ENCODE measurements around the gene ADAMTS17.
"Not testable (repeated sequence)": the region's sequence is repeated elsewhere in the genome, so short reads cannot be mapped to it uniquely, and the experiment has no call there.

ADAMTS17 gene

DNA sequence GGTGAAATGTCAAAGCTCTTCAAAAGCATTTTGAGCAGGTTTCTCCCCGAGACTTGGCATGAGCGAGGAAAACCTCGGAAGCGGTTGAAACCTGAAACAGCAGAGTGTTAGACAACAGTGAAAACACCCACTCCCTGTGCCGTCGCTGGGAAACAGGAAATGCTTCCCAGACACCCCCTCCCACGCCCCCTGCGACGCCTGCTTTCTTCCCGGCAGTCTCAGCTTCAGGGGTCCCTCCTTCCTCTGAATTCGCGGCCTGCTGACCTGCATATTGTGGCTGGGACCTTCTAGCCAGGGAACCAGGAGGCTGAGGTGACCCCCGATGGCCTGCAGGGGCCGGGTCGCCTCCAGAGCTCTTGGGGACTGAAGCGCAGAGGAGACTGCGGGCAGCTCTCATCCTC is 357.9 kb downstream of the ADAMTS17 start:
- no peak for DNase-seq

DNA sequence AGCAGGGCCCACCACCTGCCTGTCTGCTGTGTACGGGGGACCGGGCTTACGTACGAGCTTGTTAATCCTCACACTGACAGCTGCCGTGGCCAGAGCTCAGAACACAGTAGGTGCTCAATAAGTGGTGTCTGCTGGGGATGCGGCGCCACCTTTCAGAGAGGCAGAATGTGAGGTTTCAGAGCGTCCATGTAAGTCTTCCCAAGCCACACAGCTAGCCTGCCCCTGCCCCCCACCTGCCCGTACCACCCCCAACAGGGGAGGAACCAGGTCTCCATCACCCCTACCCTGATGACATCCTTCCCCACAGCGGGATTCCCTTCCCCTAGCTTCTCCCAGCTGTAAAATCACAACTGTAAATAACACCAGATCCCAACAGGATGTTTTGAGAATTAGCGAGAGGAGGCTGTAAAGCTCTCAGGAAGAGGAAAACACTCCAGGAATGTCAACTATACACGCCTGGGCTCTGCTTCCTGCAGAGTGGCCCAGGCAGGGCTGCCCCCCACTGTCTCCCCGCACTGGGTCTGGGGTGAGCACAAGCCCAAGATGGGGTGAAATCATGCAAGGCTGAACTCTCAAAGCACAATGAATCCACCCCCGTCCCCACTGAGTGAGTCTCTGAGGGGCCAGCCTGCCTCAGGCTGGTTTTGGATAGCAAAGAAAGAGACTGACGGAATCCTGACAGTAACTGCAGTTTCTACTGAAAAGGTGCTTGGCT is 358.4 kb downstream of the ADAMTS17 start:
- no peak for DNase-seq

- no peak for DNase-seq
Measured at GRCh38 chr15:99982662-99983061, 359.1 kb downstream of the ADAMTS17 start.

GRCh38 chr15:99981839-99982658 is 359.7 kb downstream of the ADAMTS17 start:
- no peak for DNase-seq

- DNase-seq, result no peak
Measured at GRCh38 chr15:99981191-99981647, 360.6 kb downstream of the ADAMTS17 start.

DNA sequence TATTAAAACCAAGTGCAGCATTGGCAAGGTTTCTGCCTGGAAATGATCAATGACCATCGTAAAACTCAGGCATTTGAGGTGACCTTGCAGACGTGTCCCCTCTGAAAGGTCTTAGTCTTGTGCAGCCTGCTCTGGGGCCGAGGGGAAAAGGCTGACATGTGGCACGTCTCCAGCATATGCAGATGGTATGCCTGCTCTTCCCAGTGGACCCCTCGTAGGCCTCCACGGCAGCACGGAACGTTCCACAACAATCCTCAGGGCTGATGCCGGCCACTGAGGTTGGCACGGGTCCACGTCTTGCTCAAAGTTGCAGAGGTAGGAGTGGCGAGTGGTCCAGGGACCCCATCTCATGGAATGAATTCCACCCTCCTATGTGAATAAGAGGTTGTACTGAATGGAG is 361.0 kb downstream of the ADAMTS17 start:
- DNase-seq, result no peak

DNA sequence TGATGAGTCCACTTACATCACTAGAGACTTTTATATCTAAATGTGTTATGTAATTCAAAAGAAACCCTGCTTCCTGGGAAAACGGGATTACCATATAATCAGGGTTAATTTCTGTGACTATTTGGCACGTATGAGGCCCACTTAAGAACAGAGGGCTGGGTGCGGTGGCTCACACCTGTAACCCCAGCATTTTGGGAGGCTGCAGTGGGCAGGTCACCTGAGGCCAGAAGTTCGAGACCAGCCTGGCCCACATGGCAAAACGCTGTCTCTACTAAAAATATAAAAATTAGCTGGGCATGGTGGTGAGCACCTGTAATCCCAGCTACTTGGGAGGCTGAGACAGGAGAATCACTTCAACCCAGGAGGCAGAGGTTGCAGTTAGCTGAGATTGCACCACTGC is 361.9 kb downstream of the ADAMTS17 start:
- DNase-seq, result not testable (repeated sequence)

DNA sequence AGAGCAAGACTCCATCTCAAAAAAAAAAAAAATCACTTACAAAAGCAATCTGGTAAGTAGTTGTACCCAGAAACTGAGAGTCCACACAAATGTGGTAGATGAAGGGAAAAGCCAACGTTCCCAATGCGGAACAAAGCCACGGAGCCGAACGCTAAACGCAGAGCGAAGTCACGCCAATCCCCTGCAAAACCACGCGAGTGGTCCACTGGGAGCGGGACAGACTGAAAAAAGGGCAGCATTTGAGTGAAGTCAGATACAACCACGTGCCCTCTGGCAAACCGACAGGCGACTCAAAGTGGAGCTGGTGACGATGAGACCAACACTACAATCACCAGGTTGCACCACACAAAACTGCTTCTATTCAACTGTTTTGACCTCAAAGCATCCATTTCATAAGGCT is 362.4 kb downstream of the ADAMTS17 start:
- no peak for DNase-seq

- DNase-seq, result no peak
Measured at GRCh38 chr15:99978426-99978825, 363.3 kb downstream of the ADAMTS17 start.

DNA sequence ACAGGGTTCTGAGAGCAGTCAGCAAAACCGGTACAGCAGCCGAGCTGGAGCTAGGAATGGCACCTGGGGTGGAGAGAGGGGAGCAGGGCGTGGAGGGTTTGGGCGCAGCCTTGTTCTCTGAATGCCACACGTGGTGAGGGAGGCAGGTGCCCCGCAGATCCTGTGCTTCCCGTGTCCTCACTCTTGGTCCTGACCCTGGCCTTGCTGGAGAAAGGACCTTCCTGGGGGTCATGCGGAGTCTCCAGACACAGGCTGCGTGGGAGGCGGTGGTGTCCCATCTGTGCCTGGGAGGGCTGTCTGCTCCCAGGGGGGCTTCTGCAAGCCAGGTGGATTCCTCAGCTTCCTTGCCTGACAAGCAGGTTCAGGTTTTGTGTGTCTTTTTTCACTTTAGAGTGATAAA is 363.8 kb downstream of the ADAMTS17 start:
- DNase-seq, result no peak

DNA sequence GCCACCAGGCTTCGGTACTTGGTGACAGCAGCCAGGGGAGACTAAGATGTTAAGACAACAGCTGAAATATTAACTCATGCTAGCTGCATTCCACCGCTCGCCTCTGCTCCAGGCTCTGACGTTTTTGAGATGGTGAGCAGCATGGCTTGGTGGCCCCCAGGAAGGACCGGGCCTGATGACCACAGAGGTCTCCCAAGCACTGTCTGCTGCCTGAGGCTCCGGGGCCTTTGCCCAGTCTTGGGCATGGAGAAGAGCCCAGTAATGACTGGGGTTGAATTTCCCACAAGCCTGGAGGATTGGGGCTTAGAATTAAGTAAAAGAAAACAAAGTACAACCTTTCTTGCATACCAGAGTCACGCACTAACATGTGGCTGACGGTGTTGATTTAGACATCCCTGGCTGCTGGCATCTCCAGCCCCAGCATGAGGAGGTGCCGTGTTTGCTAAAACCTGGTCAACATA is 364.9 kb downstream of the ADAMTS17 start:
- DNase-seq, result no peak

- no peak for DNase-seq
Measured at GRCh38 chr15:99976000-99976399, 365.8 kb downstream of the ADAMTS17 start.

DNA sequence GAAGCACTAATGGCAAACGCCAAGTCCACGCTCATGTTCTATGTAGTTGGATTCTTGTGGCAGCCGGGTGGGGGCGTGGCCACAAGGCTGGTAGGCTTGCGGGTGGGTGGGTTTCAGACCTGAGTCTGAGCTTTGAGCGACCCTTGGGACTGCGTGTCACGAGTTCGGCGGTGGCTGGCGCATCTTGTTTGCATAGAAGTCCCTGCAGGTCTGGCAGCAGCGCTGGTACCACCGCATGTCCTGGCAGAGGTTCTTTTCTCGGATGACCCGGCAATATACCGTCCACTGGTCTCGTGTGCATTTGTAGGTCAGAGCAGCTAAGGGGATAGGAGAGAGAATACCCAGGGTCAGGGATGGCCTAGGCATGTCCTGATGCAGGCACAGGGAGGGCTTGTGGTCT is 367.5 kb downstream of the ADAMTS17 start:
- no peak for DNase-seq

GRCh38 chr15:99973351-99973750 is 368.4 kb downstream of the ADAMTS17 start:
- DNase-seq, result no peak

DNA sequence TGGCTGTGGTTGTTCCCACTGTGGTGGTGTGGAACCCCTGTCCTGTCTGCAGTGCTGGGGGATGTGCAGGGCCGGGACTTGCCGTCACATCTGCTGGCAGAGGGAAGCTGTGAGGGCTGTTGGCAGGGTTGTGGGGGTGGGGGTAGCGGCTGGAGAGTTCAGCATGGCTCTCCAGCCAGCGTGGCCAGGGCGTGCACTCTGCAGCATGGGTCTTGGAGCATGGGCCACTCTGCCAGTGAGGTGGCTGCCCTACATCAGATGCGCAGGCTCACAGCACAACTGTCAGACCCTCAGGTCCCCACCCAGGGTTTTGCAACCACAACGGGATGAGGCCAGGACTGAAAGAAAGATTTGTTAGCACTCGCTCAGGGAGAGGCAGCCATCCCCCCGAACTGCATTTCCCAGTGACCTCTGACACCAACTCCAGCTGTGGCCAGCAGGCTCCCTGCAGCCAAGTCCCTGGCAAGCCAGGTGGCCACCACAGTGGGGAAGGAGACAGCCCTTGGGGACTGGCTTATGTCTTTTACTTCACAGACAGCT is 370.8 kb downstream of the ADAMTS17 start:
- DNase-seq, result no peak

DNA sequence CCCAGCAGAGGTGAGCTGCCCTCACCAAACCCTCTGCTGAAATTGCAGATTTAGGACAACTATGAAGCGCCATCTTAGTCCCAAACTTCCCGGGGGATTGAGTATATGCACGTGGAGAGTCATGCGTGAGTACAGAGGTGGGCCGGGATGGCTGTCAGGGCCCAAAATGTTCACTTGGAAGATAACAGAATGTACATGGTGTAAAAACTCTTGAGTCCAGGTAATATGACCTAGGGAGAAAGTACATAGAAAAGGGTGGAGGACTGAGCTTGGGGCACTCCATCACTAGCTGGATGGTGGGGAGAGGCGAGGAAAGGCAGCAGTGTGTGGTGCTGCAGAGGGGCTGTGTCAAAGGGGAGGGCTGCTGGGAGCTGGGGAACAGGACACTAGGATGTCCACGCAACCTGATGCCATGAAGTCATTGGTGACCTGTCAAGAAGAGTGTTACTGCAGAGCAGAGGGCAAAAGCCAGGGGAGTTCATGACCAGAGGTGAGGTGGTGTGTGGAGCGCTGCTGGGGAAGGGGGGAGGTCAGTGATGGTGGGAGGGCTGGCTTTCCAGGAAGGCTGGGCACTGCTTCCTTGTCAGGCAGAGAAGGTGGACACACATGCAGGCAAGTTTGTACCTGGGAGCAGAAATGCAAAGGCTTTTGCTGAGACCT is 372.4 kb downstream of the ADAMTS17 start:
- no peak for DNase-seq

GRCh38 chr15:99967841-99968371 is 373.9 kb downstream of the ADAMTS17 start:
- DNase-seq, result no peak

DNA sequence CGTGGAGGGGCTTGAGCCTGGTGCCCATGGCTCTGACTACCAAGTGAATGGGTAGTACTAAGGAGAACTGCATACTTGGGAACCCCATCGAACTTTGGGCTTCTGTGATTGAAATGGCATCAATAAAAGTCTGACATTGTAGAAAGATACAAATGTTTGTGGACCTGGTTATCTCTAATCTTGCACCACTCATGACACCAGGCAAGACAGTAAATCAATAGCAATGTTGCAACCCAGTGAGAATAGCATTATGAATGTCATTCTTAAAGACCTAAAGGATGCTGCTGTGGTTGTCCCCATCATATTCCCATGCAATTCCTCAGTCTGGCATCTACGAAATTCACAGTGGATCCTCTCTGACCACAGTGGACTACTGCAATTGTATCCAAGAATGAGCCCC is 375.0 kb downstream of the ADAMTS17 start:
- no peak for DNase-seq

- no peak for DNase-seq
Measured at GRCh38 chr15:99965376-99965775, 376.4 kb downstream of the ADAMTS17 start.

DNA sequence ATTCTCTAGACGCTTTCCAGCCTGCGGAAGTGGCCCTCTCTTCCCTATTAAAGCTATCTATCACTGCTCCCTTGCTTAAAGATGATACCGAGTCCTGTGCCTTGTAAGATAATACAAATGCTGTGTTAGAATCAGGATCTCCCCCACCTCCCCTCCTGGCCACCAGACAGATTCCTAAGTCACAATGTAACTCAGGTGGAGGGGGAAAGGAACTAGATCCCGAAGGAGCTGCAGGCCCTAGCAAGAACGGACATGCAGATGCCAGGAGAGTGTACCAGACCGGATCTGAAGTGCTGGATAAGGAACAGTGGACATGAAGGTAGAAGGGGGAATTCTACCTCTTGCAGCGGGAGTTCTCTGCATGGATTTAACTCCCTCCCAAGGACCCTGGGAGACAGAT is 377.8 kb downstream of the ADAMTS17 start:
- no peak for DNase-seq

GRCh38 chr15:99963096-99963825 is 378.5 kb downstream of the ADAMTS17 start:
- DNase-seq, result no peak

DNA sequence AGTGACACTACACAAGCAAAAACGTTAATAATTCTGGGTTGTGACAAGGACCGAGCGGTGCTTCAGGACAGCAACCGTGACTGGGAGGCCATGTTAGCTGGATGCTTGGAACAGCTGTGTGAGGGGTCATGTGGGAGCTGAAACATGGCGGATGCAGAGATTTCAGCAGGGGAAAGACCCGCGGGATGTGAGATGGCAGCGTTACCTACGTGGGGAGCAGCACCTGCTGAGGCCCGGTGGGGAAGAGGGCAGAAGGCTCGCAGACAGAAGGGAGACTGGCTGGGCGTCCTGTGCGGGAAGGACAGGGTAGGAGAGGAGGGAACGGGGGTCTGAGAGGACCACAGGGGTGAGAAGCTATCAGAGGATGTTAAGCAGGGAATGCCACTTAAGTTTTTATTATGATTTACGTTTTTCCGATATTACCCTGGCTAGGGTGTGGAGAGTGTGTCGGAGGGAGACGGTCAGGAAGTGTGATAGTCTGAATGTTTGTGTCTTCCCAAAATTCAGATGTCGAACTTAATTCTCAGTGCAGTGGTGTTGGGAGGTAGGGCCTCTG is 379.7 kb downstream of the ADAMTS17 start:
- no peak for DNase-seq

All from SW 1271 (cell line).